GM10847 (cell line): Measurements from ENCODE around the gene ISYNA1.

Experiments used
- POLR2A ChIP-seq: IDR thresholded peaks from 2 replicates; pipeline ENCODE4 v1.6.1; 2011; ENCODE audit not compliant: insufficient read length; ENCODE audit errors: extremely low read depth

Gene ISYNA1

GRCh38 chr19:18437491-18438330 lies at the start of gene ISYNA1:
Gene ISYNA1, minus strand, starts transcription at chr19:18438133. Its CDS starts 154 bp downstream, at chr19:18437979.
- no peak for TF ChIP-seq POLR2A

DNA sequence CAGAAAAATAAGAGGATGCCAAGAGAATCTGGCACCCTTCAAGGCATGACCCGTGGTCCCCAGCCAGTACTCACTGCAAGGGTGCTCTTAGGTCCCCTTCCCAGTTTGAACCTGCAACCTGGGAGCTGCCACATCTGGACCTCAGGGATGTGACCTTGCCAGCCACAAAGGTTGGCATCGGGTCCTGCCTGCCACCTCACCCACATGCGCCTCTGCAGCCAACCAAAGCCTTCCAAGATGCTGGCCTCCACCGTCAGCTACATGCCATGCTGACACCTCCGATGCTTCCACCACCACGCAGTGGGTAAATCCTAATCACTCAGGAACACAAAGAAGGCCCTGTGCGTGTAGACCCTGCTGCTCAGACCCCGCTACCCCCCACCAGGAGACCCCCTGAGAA lies 48.8 kb upstream of the ISYNA1 start:
- TF ChIP-seq POLR2A: no peak

GRCh38 chr19:18484992-18485391 lies 47.1 kb upstream of the ISYNA1 start:
- TF ChIP-seq POLR2A: no peak

DNA sequence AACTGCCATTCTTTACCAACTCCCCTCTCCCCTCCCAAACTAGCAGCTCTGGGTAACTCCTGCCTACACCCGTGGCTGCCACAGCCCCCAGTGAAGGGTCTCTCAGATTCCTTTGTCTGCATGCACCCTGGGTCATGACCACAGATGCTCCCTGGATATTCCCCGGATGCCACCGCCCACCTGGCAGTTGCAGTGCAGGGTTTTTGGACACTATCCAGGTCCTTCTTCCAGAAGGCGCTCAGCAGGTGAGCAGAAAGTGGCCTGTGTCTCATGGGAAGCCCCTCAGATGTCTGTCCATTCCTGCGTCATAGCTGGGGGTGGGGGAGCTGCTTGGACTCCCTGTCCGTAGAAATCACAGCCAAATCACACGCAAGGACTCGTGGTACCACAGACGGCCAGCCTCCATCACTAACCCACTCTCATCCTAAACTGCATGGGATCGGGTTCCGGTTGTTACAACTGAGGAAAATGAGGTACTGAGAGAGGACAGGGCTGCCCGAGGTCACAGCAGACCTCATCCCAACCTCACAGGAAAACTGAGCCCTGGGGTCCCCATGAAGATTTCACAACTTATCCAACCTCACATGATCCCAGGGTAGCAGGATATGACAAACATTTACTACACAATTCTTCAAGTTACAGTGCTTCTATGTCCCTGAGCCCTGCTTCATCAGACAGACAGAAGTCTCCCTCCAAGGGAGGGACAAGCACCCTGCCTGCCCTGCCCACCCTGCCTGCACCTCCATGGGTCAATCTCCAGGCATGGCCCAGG lies 45.4 kb upstream of the ISYNA1 start:
- TF ChIP-seq POLR2A: no peak

GRCh38 chr19:18481505-18482222 lies 43.7 kb upstream of the ISYNA1 start:
- TF ChIP-seq POLR2A: no peak

DNA sequence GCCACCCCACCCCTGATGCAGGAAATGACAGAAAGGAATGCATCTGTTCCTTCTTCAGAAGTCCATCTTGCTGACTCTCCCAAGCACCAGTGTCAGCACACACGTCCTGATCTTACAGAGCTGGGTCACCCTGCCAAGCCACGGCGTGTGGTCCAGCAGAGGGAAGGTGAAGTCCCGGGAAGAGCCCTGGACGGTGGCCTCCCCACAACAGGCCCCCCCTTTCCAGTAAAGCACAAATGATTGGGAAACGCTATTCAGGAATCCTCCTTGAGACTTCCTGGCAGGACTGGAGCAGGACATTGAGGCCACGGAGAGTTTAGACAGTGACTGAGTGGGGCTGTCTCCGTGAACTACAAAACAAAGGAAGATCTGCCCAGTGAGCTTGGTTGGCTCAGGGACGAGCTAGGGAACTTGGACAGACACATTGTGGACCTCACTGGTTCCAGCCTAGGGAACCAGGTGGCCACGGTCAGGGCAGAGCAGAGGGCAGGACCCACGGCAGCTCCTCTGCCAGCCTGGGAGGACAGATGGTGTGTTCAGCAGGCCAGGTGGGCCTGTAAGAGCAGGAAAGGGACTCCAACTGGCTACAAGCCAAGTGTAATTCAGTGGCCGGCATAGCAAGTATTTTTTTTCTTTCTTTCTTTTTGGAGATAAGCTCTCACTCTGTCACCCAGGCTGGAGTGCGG lies 42.2 kb upstream of the ISYNA1 start:
- TF ChIP-seq POLR2A: no peak

GRCh38 chr19:18478545-18479311 lies 40.8 kb upstream of the ISYNA1 start:
- no peak for TF ChIP-seq POLR2A

DNA sequence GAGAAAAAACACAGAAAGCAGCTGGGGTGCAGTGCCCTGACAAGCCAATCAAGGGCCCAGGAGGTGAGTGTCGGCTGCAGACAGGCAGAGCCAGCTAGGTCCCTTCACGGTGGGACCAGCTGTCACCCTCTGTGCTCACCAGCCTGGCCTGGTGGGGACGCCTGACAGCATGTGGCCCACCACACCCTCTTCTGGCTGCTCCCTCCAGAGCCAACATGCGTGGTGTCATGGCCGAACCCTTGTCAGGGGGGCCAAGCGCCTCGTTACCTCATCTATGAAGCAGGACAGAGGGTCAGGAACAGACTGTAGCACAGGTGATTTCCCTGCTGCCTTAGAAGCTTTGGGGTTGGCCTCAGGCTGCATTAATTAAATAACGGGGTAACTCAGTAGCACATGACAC lies 40.0 kb upstream of the ISYNA1 start:
- no peak for TF ChIP-seq POLR2A

DNA sequence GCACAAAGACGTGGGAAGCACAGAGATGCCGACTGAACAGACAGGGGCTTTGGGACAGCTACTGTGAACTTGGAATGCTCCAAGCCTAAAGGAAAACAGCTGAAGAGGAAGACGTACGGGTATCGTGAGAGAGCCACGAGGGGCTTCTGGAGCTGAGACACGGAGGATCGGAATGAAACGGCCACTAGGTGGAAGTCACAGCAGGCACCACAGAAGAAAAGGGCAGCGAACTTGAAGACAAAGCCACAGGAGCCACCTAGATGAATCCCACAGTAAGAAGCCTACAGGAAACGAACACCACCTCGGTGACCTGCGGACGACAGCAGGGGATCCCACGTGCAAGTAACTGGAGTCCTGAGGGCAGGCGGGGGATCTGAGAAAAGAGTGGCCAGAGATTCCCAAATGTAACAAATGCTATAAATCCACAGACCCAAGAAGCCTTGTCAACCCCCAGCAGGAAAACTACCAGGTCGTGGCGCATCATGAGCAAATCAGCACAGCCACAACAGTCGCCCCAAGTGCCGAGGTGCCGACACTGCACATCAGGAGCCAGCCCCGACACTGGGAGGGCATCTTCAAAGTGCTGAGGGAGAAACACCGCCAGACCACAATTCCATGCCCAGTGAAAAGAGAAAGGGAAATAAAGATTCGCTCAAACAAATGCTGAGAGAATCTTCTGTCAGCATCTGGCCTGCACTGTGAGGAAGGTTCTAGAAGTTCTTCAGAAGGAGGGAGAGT lies 39.3 kb upstream of the ISYNA1 start:
- no peak for TF ChIP-seq POLR2A

DNA sequence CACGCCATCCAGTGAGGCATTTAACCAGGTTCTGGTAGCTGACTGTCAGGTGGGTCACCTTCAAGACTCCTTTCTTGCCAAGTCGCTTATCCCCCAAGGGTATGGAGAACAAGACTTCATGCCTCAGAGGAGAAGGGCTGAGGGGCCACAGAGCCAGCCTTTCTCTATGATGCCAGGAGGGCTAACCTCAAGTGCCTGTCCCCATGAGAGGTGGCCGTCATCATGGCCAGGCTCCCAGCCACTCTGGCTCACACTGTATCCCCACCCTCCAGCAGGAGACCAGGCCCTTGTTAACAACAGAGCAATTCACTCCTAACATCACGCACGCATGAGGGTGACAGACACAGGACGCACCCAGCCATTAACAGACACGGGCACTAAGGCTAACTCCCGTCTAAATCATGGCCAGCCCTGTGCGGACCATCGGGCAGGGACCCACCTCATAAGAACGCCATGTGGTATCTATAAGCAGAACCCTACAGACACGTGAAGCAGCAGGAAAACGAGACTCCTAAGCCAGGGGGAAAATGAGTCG lies 38.6 kb upstream of the ISYNA1 start:
- no peak for TF ChIP-seq POLR2A

DNA sequence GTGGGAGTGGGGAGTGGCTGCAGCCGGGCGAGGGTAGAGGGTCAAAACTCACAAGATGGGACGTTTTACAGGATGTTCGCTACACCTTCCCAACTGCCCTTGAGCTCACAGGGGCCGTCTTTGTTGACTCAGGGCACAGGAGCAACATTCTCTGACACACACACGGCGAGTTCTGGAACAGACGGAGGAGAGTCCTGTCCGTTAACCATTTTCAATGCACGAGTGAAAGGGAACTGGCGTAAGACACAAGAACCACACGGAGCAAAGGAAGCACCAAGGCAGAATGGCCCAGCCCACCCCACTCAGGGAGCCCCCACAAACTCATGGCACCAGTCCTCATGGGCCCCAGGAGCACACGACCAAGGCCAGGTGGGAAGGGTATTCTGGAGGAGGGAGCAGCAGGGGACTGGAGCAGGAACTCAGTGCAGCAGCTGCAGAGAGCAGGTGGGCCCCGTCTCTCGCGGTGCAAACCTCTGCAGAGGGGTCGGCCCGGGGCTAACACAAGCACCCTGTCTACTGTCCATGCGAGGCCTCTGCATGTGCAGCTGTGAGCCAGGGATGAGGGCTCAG lies 37.9 kb upstream of the ISYNA1 start:
- TF ChIP-seq POLR2A: no peak

GRCh38 chr19:18475004-18475453 lies 37.1 kb upstream of the ISYNA1 start:
- no peak for TF ChIP-seq POLR2A

DNA sequence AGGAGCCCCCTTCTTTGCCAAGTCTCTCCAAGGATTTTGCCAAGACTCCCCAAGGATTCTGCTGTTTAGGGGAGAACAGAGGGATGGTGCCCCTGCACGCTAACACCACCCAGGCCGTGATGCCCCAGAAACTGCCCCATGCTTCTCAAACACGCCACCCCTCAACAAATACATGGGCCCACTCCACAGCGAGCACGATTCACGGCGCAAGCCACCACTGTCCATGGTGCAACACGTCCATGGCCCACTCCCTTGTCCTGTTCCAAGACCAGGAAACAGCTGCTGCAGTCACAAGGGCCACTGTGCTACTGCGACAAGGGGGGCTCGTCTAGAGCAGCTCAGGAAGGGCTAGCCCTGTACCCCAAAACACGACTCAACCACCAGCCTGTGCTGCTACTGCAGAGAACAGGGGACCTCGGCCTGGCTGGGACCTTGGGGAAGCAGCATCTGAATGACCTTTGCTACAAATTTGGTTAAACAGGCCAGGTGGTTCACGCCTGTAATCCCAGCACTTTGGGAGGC lies 36.5 kb upstream of the ISYNA1 start:
- TF ChIP-seq POLR2A: no peak
